ENCODE data around the gene CALD1.

The CALD1 gene

DNA sequence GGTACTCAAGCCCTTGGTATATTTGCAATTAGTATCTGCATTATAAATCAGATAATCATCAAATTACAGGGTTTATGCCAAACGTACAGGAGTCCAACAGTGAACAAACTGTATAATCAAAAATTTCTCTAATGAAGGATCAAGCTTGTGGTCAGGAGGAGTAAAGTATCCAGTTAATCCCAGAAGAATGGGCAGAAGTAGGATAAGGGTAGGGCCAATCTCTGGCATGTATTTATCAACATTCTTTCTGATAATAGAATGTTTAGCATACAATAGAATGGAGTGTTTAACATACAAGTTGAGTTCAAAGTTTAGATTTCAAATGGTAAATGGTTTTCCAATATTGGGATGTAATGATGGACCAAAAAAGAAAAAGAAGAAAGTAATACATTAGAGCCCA, 103.0 kb downstream of the CALD1 start:
- Histone ChIP-seq H3K79me1 (replicated peaks; ENCODE audit: low read length, poor library complexity, severe bottlenecking) (peaks cover 32% of the 10 kb centered on the region), H4K91ac (ENCODE audit: low read length) (no peak overlapping the region), H2BK15ac (ENCODE audit: low read depth, poor library complexity, severe bottlenecking) (no peak overlapping the region), H3K14ac (ENCODE audit: low read length in 2 of 2) (no peak overlapping the region), H2BK5ac (ENCODE audit: low read depth, low read length, poor library complexity, severe bottlenecking) (no peak overlapping the region), H3K18ac (ENCODE audit: low read depth in 1 of 2, low read length in 2 of 2) (no peak overlapping the region), H3K9me3 (ENCODE audit: control insufficient read depth, low read length) (no peaks in the 10 kb centered on the region), H2BK120ac (ENCODE audit: low read depth, low read length) (no peak overlapping the region), H2AK5ac (ENCODE audit: low read length, severe bottlenecking) (no peak overlapping the region), H3K4me3 (ENCODE audit: insufficient read depth in 1 of 2, low read depth in 1 of 2, low read length in 2 of 2) (no peak overlapping the region), H3K36me3 (ENCODE audit: control insufficient read depth in 1 of 2, insufficient read depth in 2 of 2, low read depth in 1 of 2, low read length in 2 of 2) (peaks cover 6 to 23% of the 10 kb centered on the region in 2 experiments), H3K27ac (ENCODE audit: low read length, poor library complexity, severe bottlenecking) (no peak overlapping the region), H2AFZ (ENCODE audit: low read depth, low read length) (no peak overlapping the region), H3K4me2 (ENCODE audit: low read length, poor library complexity, severe bottlenecking) (no peak overlapping the region), H3K4ac (ENCODE audit: low read depth in 1 of 2, low read length in 2 of 2) (no peak overlapping the region), H3K9ac (ENCODE audit: low read length) (no peak overlapping the region), H2BK12ac (ENCODE audit: low read length in 2 of 2) (no peak overlapping the region), H3K27me3 (ENCODE audit: control insufficient read depth in 1 of 2, insufficient read depth in 1 of 2, low read length in 2 of 2) (no peaks in the 10 kb centered on the region), H3K23ac (ENCODE audit: low read length in 2 of 2) (no peak overlapping the region), H3K4me1 (ENCODE audit: control insufficient read depth, insufficient read depth, low read depth, low read length) (peaks cover 4% of the 10 kb centered on the region), H4K8ac (ENCODE audit: low read length) (no peak overlapping the region)
- no CpG with 5 or more reads among the region's 1 CpG for WGBS
- DNase-seq: no peak

GRCh38 chr7:134885967-134886352, 106.5 kb downstream of the CALD1 start:
- Histone ChIP-seq H3K27ac (ENCODE audit: low read length, poor library complexity, severe bottlenecking) (peak overlapping the region; percentile 29), H2AK5ac (ENCODE audit: low read length, severe bottlenecking) (no peak overlapping the region), H2BK5ac (ENCODE audit: low read depth, low read length, poor library complexity, severe bottlenecking) (no peak overlapping the region), H3K18ac (ENCODE audit: low read depth in 1 of 2, low read length in 2 of 2) (no peak overlapping the region), H3K14ac (ENCODE audit: low read length in 2 of 2) (no peak overlapping the region), H2BK15ac (ENCODE audit: low read depth, poor library complexity, severe bottlenecking) (no peak overlapping the region), H3K79me1 (replicated peaks; ENCODE audit: low read length, poor library complexity, severe bottlenecking) (peaks cover 30% of the 10 kb centered on the region), H2BK12ac (ENCODE audit: low read length in 2 of 2) (no peak overlapping the region), H2BK120ac (ENCODE audit: low read depth, low read length) (no peak overlapping the region), H3K23ac (ENCODE audit: low read length in 2 of 2) (no peak overlapping the region), H3K27me3 (ENCODE audit: control insufficient read depth in 1 of 2, insufficient read depth in 1 of 2, low read length in 2 of 2) (no peaks in the 10 kb centered on the region), H3K4me1 (ENCODE audit: control insufficient read depth, insufficient read depth, low read depth, low read length) (peaks cover 11% of the 10 kb centered on the region), H4K8ac (ENCODE audit: low read length) (no peak overlapping the region), H3K4ac (ENCODE audit: low read depth in 1 of 2, low read length in 2 of 2) (no peak overlapping the region), H3K4me3 (ENCODE audit: insufficient read depth in 1 of 2, low read depth in 1 of 2, low read length in 2 of 2) (peak overlapping the region in 1 of 2 experiments; percentile 44), H2AFZ (ENCODE audit: low read depth, low read length) (no peak overlapping the region), H3K9me3 (ENCODE audit: control insufficient read depth, low read length) (no peaks in the 10 kb centered on the region), H3K4me2 (ENCODE audit: low read length, poor library complexity, severe bottlenecking) (no peak overlapping the region), H4K91ac (ENCODE audit: low read length) (no peak overlapping the region), H3K9ac (ENCODE audit: low read length) (peak overlapping the region; percentile 81), H3K36me3 (ENCODE audit: control insufficient read depth in 1 of 2, insufficient read depth in 2 of 2, low read depth in 1 of 2, low read length in 2 of 2) (peaks cover 7 to 22% of the 10 kb centered on the region in 2 experiments)
- 0% methylated on average over 1 of the region's 1 CpG for WGBS
- peak; percentile 95 for DNase-seq

GRCh38 chr7:134886353-134887057, 107.1 kb downstream of the CALD1 start:
- peaks cover 13% of the 10 kb centered on the region for H3K4me1 ChIP-seq (ENCODE audit: control insufficient read depth, insufficient read depth, low read depth, low read length)
- no peak overlapping the region for H2BK5ac ChIP-seq (ENCODE audit: low read depth, low read length, poor library complexity, severe bottlenecking)
- no peak overlapping the region for H3K14ac ChIP-seq (ENCODE audit: low read length in 2 of 2)
- H4K8ac ChIP-seq (ENCODE audit: low read length): no peak overlapping the region
- no peak overlapping the region for H2AFZ ChIP-seq (ENCODE audit: low read depth, low read length)
- H3K23ac ChIP-seq (ENCODE audit: low read length in 2 of 2): no peak overlapping the region
- peaks cover 25% of the 10 kb centered on the region for H3K79me1 ChIP-seq (replicated peaks; ENCODE audit: low read length, poor library complexity, severe bottlenecking)
- H3K18ac ChIP-seq (ENCODE audit: low read depth in 1 of 2, low read length in 2 of 2): peak overlapping the region in 1 of 2 experiments; percentile 67
- no peak overlapping the region for H4K91ac ChIP-seq (ENCODE audit: low read length)
- WGBS: 19% methylated on average over 6 of the region's 8 CpGs
- H2AK5ac ChIP-seq (ENCODE audit: low read length, severe bottlenecking): no peak overlapping the region
- DNase-seq: peak; percentile 86
- no peak overlapping the region for H3K4me2 ChIP-seq (ENCODE audit: low read length, poor library complexity, severe bottlenecking)
- H3K9ac ChIP-seq (ENCODE audit: low read length): peak overlapping the region; percentile 81
- no peaks in the 10 kb centered on the region for H3K27me3 ChIP-seq (ENCODE audit: control insufficient read depth in 1 of 2, insufficient read depth in 1 of 2, low read length in 2 of 2)
- H2BK120ac ChIP-seq (ENCODE audit: low read depth, low read length): no peak overlapping the region
- H3K9me3 ChIP-seq (ENCODE audit: control insufficient read depth, low read length): no peaks in the 10 kb centered on the region
- H3K36me3 ChIP-seq (ENCODE audit: control insufficient read depth in 1 of 2, insufficient read depth in 2 of 2, low read depth in 1 of 2, low read length in 2 of 2): peaks cover 7 to 17% of the 10 kb centered on the region in 2 experiments
- no peak overlapping the region for H2BK15ac ChIP-seq (ENCODE audit: low read depth, poor library complexity, severe bottlenecking)
- H3K4me3 ChIP-seq (ENCODE audit: insufficient read depth in 1 of 2, low read depth in 1 of 2, low read length in 2 of 2): peak overlapping the region in 1 of 2 experiments; percentile 44
- H2BK12ac ChIP-seq (ENCODE audit: low read length in 2 of 2): no peak overlapping the region
- peak overlapping the region; percentile 29 for H3K27ac ChIP-seq (ENCODE audit: low read length, poor library complexity, severe bottlenecking)
- H3K4ac ChIP-seq (ENCODE audit: low read depth in 1 of 2, low read length in 2 of 2): no peak overlapping the region

- Histone ChIP-seq H4K8ac (ENCODE audit: low read length) (no peak overlapping the region), H2BK12ac (ENCODE audit: low read length in 2 of 2) (peak overlapping the region in 1 of 2 experiments; percentile 88), H3K9ac (ENCODE audit: low read length) (peak overlapping the region; percentile 81), H3K4me2 (ENCODE audit: low read length, poor library complexity, severe bottlenecking) (no peak overlapping the region), H2BK120ac (ENCODE audit: low read depth, low read length) (no peak overlapping the region), H2BK15ac (ENCODE audit: low read depth, poor library complexity, severe bottlenecking) (no peak overlapping the region), H3K4ac (ENCODE audit: low read depth in 1 of 2, low read length in 2 of 2) (no peak overlapping the region), H3K14ac (ENCODE audit: low read length in 2 of 2) (peak overlapping the region in 1 of 2 experiments; percentile 97), H3K79me1 (replicated peaks; ENCODE audit: low read length, poor library complexity, severe bottlenecking) (peaks cover 22% of the 10 kb centered on the region), H3K9me3 (ENCODE audit: control insufficient read depth, low read length) (no peaks in the 10 kb centered on the region), H3K27me3 (ENCODE audit: control insufficient read depth in 1 of 2, insufficient read depth in 1 of 2, low read length in 2 of 2) (no peaks in the 10 kb centered on the region), H2BK5ac (ENCODE audit: low read depth, low read length, poor library complexity, severe bottlenecking) (no peak overlapping the region), H3K36me3 (ENCODE audit: control insufficient read depth in 1 of 2, insufficient read depth in 2 of 2, low read depth in 1 of 2, low read length in 2 of 2) (peaks cover 7 to 11% of the 10 kb centered on the region in 2 experiments), H2AFZ (ENCODE audit: low read depth, low read length) (no peak overlapping the region), H3K4me3 (ENCODE audit: insufficient read depth in 1 of 2, low read depth in 1 of 2, low read length in 2 of 2) (no peak overlapping the region), H2AK5ac (ENCODE audit: low read length, severe bottlenecking) (no peak overlapping the region), H3K27ac (ENCODE audit: low read length, poor library complexity, severe bottlenecking) (no peak overlapping the region), H3K4me1 (ENCODE audit: control insufficient read depth, insufficient read depth, low read depth, low read length) (peaks cover 13% of the 10 kb centered on the region), H3K18ac (ENCODE audit: low read depth in 1 of 2, low read length in 2 of 2) (peak overlapping the region in 1 of 2 experiments; percentile 81), H4K91ac (ENCODE audit: low read length) (peak overlapping the region; percentile 44), H3K23ac (ENCODE audit: low read length in 2 of 2) (peak overlapping the region in 1 of 2 experiments; percentile 54)
- no peak for DNase-seq
- WGBS: 98% methylated on average over 6 of the region's 8 CpGs
Measured at GRCh38 chr7:134887523-134887922, 108.1 kb downstream of the CALD1 start.
